Transverse colon (tissue), 4 donors: ENCODE measurements around the gene PDLIM7. TPM values are rescaled to one million over a fixed set of nuclear protein-coding genes. Genes with fewer than 3 reads are reported as not detected.

Experiments used
- DNase-seq: peaks from one replicate; pipeline ENCODE4 v3.0.0-alpha.2; 2019
- H3K27ac ChIP-seq, 4 donors: fragments of 200-600 bp; sonication (generic); 2 replicates each; pipeline ENCODE4 v1.5.1; 2016 to 2018; ENCODE audit warnings: inconsistent platforms in 4 of 4
- H3K27me3 ChIP-seq: fragments of 200-600 bp; sonication (generic); 2 replicates; pipeline ENCODE4 v1.5.1; 2017; ENCODE audit warnings: inconsistent platforms
- H3K36me3 ChIP-seq, 4 donors: fragments of 200-600 bp; sonication (generic); 2 replicates each; pipeline ENCODE4 v1.5.1; 2017 to 2019; ENCODE audit warnings: inconsistent platforms in 4 of 4
- H3K4me1 ChIP-seq, 4 donors: fragments of 200-600 bp; sonication (generic); 2 replicates each; pipeline ENCODE4 v1.5.1; 2017 to 2020; ENCODE audit warnings: inconsistent platforms in 4 of 4
- H3K4me3 ChIP-seq, 4 donors: fragments of 200-600 bp; sonication (generic); 1 replicate in 1 of 4; 2 replicates in 3 of 4; pipeline versions ENCODE4 v1.5.1 to v1.6.1; 2017 to 2019; ENCODE audit warnings: inconsistent platforms in 4 of 4
- H3K9me3 ChIP-seq, 2 donors: fragments of 200-600 bp; sonication (generic); 2 replicates each; pipeline ENCODE4 v1.5.1; 2017 to 2019; ENCODE audit warnings: inconsistent platforms in 2 of 2
- EP300 ChIP-seq: sonication (generic); formaldehyde crosslinking; IDR thresholded peaks from one replicate; pipeline ENCODE4 v1.6.1; 2017; ENCODE audit warnings: antibody characterized with exemption, low read depth
- POLR2A ChIP-seq: fragments of 450-650 bp; IDR thresholded peaks from one replicate; pipeline ENCODE4 v1.6.1; 2016; ENCODE audit warnings: antibody characterized with exemption, mild to moderate bottlenecking, moderate library complexity
- POLR2AphosphoS5 ChIP-seq, 3 donors: sonication (generic); formaldehyde crosslinking; IDR thresholded peaks; one replicate each; pipeline ENCODE4 v1.6.1; 2016; ENCODE audit warnings: antibody characterized with exemption in 3 of 3
- WGBS, 2 donors: methylation state at CpG; one replicate each; pipeline ENCODE4 v1.1.5; 2018; ENCODE audit warnings: low coverage in 1 of 2; 5-methylcytosine and 5-hydroxymethylcytosine counted together
- in situ Hi-C, 4 donors: fragments of 200-750 bp; cut with MboI; loops; one replicate each; pipeline versions ENCODE4 v1.15.0 to v1.15.1; 2017; ENCODE audit warnings: low sequenced_read_pairs in 3 of 4, low pct_ligation_motif_present in 1 of 4, low pct_unique_long_range_greater_than_20kb in 1 of 4
- intact Hi-C: fragments of 100-400 bp; cut with DNase I; formaldehyde crosslinking; loops from one replicate; pipeline ENCODE4 v1.15.1; 2023; ENCODE audit warnings: low total_unique reads
- total RNA-seq, 4 donors: library from RNA; depleted of rRNA; stranded (reverse); fragments of >200 nt; gene quantifications; one replicate each; pipeline ENCODE4 v1.1.0, GENCODE V29; 2016
- TF ChIP-seq, protein P1 (sequence below), 5 experiments: fragments of 200-600 bp in 3 of 5; fragments of 450-650 bp in 2 of 5; sonication (generic) in 3 of 5; IDR thresholded peaks; 1 replicate in 2 of 5; 2 replicates in 3 of 5; pipeline ENCODE4 v1.5.1; 2016 to 2017; ENCODE audit warnings: antibody characterized with exemption in 5 of 5, inconsistent platforms in 3 of 5, mild to moderate bottlenecking in 2 of 5, moderate library complexity in 1 of 5

Gene PDLIM7
- total RNA-seq, 4 donors from 2014 or later, result 52.6 to 256 (median 78.6) TPM

- Histone ChIP-seq H3K36me3 (no peaks in the 10 kb centered on the region), H3K4me3 (no peak overlapping the region), H3K9me3 (no peaks in the 10 kb centered on the region), H3K4me1 (peaks cover 17 to 46% (median 24%) of the 10 kb centered on the region in 4 donors), H3K27me3 (no peaks in the 10 kb centered on the region), H3K27ac (peak overlapping the region; percentile 72 to 91 (median 78))
- WGBS, 2 donors, result 54 to 80% methylated on average over 2 to 14 of the region's 14 CpGs
- DNase-seq, result no peak
- TF ChIP-seq POLR2A, result no peak
- peak in 1 of 3 donors; percentile 22 for TF ChIP-seq POLR2AphosphoS5 (IDR thresholded peaks at IDR 0.05)
- intact Hi-C loops (no loop called here), in situ Hi-C loops (no loop called here)
These were observed 17.6 kb downstream of the PDLIM7 start for GRCh38 chr5:177479774-177480173.

- in situ Hi-C loops, result no loop called here
- TF ChIP-seq POLR2AphosphoS5 (IDR thresholded peaks at IDR 0.05) (peak; percentile 49 to 83 (median 80)), EP300 (no peak)
- TF ChIP-seq, protein P1, sequence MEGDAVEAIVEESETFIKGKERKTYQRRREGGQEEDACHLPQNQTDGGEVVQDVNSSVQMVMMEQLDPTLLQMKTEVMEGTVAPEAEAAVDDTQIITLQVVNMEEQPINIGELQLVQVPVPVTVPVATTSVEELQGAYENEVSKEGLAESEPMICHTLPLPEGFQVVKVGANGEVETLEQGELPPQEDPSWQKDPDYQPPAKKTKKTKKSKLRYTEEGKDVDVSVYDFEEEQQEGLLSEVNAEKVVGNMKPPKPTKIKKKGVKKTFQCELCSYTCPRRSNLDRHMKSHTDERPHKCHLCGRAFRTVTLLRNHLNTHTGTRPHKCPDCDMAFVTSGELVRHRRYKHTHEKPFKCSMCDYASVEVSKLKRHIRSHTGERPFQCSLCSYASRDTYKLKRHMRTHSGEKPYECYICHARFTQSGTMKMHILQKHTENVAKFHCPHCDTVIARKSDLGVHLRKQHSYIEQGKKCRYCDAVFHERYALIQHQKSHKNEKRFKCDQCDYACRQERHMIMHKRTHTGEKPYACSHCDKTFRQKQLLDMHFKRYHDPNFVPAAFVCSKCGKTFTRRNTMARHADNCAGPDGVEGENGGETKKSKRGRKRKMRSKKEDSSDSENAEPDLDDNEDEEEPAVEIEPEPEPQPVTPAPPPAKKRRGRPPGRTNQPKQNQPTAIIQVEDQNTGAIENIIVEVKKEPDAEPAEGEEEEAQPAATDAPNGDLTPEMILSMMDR (IDR thresholded peaks at IDR 0.05), result no peak
- H3K36me3 ChIP-seq, result no peaks in the 10 kb centered on the region
- peak; percentile 69 for DNase-seq
- H3K4me3 ChIP-seq, result no peak overlapping the region
- WGBS, 2 donors, result 13 to 57% methylated on average over 3 to 18 of the region's 18 CpGs
- peaks cover 17 to 41% (median 24%) of the 10 kb centered on the region in 4 donors for H3K4me1 ChIP-seq
- no peaks in the 10 kb centered on the region for H3K9me3 ChIP-seq
- H3K27ac ChIP-seq, result peak overlapping the region; percentile 72 to 91 (median 78)
- intact Hi-C loops, result no loop called here
- H3K27me3 ChIP-seq, result peaks cover 2% of the 10 kb centered on the region
These were observed 18.4 kb downstream of the PDLIM7 start for GRCh38 chr5:177478711-177479646.

- DNase-seq, result no peak
- H3K27ac ChIP-seq, result peak overlapping the region; percentile 72 to 91 (median 78)
- TF ChIP-seq POLR2AphosphoS5 (IDR thresholded peaks at IDR 0.05) (no peak), POLR2A (no peak), EP300 (no peak)
- peaks cover 17 to 40% (median 20%) of the 10 kb centered on the region in 4 donors for H3K4me1 ChIP-seq
- peaks cover 4% of the 10 kb centered on the region for H3K27me3 ChIP-seq
- intact Hi-C loops (no loop called here), in situ Hi-C loops (no loop called here)
- H3K9me3 ChIP-seq, result no peaks in the 10 kb centered on the region
- no peak overlapping the region for H3K4me3 ChIP-seq
- WGBS, 2 donors, result 84 to 90% methylated on average over 4 to 13 of the region's 13 CpGs
- no peaks in the 10 kb centered on the region for H3K36me3 ChIP-seq
These were observed 19.5 kb downstream of the PDLIM7 start for GRCh38 chr5:177477701-177478477.

- DNase-seq, result peak; percentile 46
- intact Hi-C loops, result no loop called here
- Histone ChIP-seq H3K4me1 (peaks cover 28 to 52% (median 31%) of the 10 kb centered on the region in 4 donors), H3K36me3 (no peaks in the 10 kb centered on the region), H3K9me3 (no peaks in the 10 kb centered on the region), H3K27ac (peak overlapping the region; percentile 72 to 91 (median 78)), H3K27me3 (peaks cover 14% of the 10 kb centered on the region), H3K4me3 (no peak overlapping the region)
- TF ChIP-seq, protein P1 (IDR thresholded peaks at IDR 0.05), result no peak
- TF ChIP-seq POLR2AphosphoS5 (IDR thresholded peaks at IDR 0.05), result peak; percentile 27 to 52 (median 30)
- in situ Hi-C loops, result no loop called here
- 77% methylated on average over 16 of the region's 18 CpGs; no CpG with 5 or more reads in 1 of the 2 donors for WGBS, 2 donors
These were observed 20.7 kb downstream of the PDLIM7 start for GRCh38 chr5:177476531-177477233.
